HepG2 (cell line): Measurements from ENCODE around the gene EVA1C. TPM values are rescaled to one million over a fixed set of nuclear protein-coding genes. Genes with fewer than 3 reads are reported as not detected.

ENCODE experiments used
- AGO2 ChIP-seq: fragments of 200-400 bp; formaldehyde crosslinking; optimal IDR thresholded peaks from 2 replicates; pipeline ENCODE3; 2017; ENCODE audit warnings: mild to moderate bottlenecking, low read depth, low read length, moderate library complexity
- CBFB ChIP-seq: sonication (generic); formaldehyde crosslinking; IDR thresholded peaks from 2 replicates; pipeline ENCODE4 v1.4.0; 2020; ENCODE audit warnings: missing genetic modification reagents
- HDAC1 ChIP-seq: sonication (generic); formaldehyde crosslinking; IDR thresholded peaks from 2 replicates; pipeline ENCODE4 v1.5.1; 2020; ENCODE audit warnings: mild to moderate bottlenecking, missing genetic modification reagents
- HIVEP1 ChIP-seq: sonication (generic); formaldehyde crosslinking; IDR thresholded peaks from 2 replicates; pipeline ENCODE4 v1.4.0; 2020; ENCODE audit warnings: mild to moderate bottlenecking, missing genetic modification reagents
- MAFG ChIP-seq: sonication (generic); formaldehyde crosslinking; IDR thresholded peaks from 2 replicates; pipeline ENCODE4 v1.5.1; 2020; ENCODE audit warnings: mild to moderate bottlenecking, missing genetic modification reagents
- PAF1 ChIP-seq: IDR thresholded peaks from 2 replicates; pipeline ENCODE4 v1.6.1; 2016; ENCODE audit warnings: missing genetic modification reagents, missing compliant biosample characterization
- PHF21A ChIP-seq: sonication (generic); formaldehyde crosslinking; IDR thresholded peaks from 2 replicates; pipeline ENCODE4 v1.5.0; 2020; ENCODE audit warnings: mild to moderate bottlenecking, missing genetic modification reagents
- RXRB ChIP-seq: IDR thresholded peaks from 2 replicates; pipeline ENCODE4 v1.6.1; 2016; ENCODE audit warnings: borderline replicate concordance, missing genetic modification reagents, missing compliant biosample characterization
- SIN3A ChIP-seq: IDR thresholded peaks from 2 replicates; pipeline ENCODE4 v1.6.1; 2011; ENCODE audit warnings: low read depth, mild to moderate bottlenecking, control low read depth, low read length, borderline replicate concordance
- SMAD9 ChIP-seq: sonication (generic); formaldehyde crosslinking; IDR thresholded peaks from 2 replicates; pipeline ENCODE4 v1.5.1; 2020; ENCODE audit warnings: mild to moderate bottlenecking, missing genetic modification reagents
- ZBTB4 ChIP-seq: sonication (generic); formaldehyde crosslinking; IDR thresholded peaks from 2 replicates; pipeline ENCODE4 v1.4.0; 2020; ENCODE audit warnings: missing genetic modification reagents, mild to moderate bottlenecking, borderline replicate concordance
- ZBTB40 ChIP-seq, 2 experiments: fragments of 450-650 bp in 1 of 2; sonication (generic) in 1 of 2; formaldehyde crosslinking in 1 of 2; IDR thresholded peaks; 2 replicates each; pipeline versions ENCODE4 v1.6.1 to v1.8.0; 2016 to 2022; ENCODE audit warnings: antibody characterized with exemption in 1 of 2, mild to moderate bottlenecking in 1 of 2, missing genetic modification reagents in 1 of 2
- ZFX ChIP-seq: sonication (generic); formaldehyde crosslinking; IDR thresholded peaks from 2 replicates; pipeline ENCODE4 v1.4.0; 2020; ENCODE audit warnings: mild to moderate bottlenecking, low read depth, missing genetic modification reagents, moderate library complexity
- ZNF552 ChIP-seq: sonication (generic); formaldehyde crosslinking; IDR thresholded peaks from 2 replicates; pipeline ENCODE4 v1.9.0; 2022; ENCODE audit warnings: missing genetic modification reagents, mild to moderate bottlenecking, borderline replicate concordance
- polyA plus RNA-seq, 8 experiments: library from polyadenylated mRNA; depleted of rRNA in 3 of 8; stranded (reverse) in 7 of 8; unstranded in 1 of 8; fragments of >200 nt; fragmentation: Illumina TruSeq in 4 of 8; extraction: Trizol in 4 of 8; gene quantifications; 2 replicates each; pipeline versions ENCODE4 v1.2.1 to v1.2.3, GENCODE V29; 2011 to 2016; ENCODE audit warnings: low read depth in 4 of 8, missing spikeins in 1 of 8, mixed read lengths in 1 of 8; ENCODE audit not compliant: insufficient read depth in 1 of 8
- total RNA-seq, 5 experiments: library from RNA; depleted of rRNA; stranded (reverse); fragments of >200 nt; fragmentation: Illumina TruSeq; extraction: Trizol; gene quantifications; 2 replicates each; pipeline ENCODE4 v1.2.3, GENCODE V29; 2016; ENCODE audit warnings: low read depth in 1 of 5
- TF ChIP-seq, protein P1 (sequence below): IDR thresholded peaks from 2 replicates; pipeline ENCODE4 v1.6.1; 2016; ENCODE audit warnings: missing compliant biosample characterization, missing genetic modification reagents, borderline replicate concordance

EVA1C gene
- total and polyA plus RNA-seq, 2 of the 13 experiments (the other 11 are each of a cell fraction or from before 2014, with no cell fraction given) = 0.29 to 0.34 TPM

- TF ChIP-seq, protein P1, sequence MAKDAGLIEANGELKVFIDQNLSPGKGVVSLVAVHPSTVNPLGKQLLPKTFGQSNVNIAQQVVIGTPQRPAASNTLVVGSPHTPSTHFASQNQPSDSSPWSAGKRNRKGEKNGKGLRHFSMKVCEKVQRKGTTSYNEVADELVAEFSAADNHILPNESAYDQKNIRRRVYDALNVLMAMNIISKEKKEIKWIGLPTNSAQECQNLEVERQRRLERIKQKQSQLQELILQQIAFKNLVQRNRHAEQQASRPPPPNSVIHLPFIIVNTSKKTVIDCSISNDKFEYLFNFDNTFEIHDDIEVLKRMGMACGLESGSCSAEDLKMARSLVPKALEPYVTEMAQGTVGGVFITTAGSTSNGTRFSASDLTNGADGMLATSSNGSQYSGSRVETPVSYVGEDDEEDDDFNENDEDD = 0 out of 2 replicates have a peak, but pooled peaks have one; percentile 9
- TF ChIP-seq SMAD9 (CRISPR knock-in tag) (no peak), CBFB (CRISPR knock-in tag) (no peak), ZNF552 (CRISPR knock-in tag) (peak; percentile 68; the same call in 1 of the 2 replicates), HIVEP1 (CRISPR knock-in tag) (no peak), AGO2 (peak; percentile 18), ZBTB4 (CRISPR knock-in tag) (no peak), PHF21A (CRISPR knock-in tag) (0 out of 2 replicates have a peak, but pooled peaks have one; percentile 42), ZBTB40 (IDR thresholded peaks at IDR 0.05) (no peak), ZBTB40 (CRISPR knock-in tag; IDR thresholded peaks at IDR 0.05) (no peak), SIN3A (no peak), ZFX (peak; percentile 33; the same call in 1 of the 2 replicates), RXRB (CRISPR knock-in tag) (no peak), HDAC1 (CRISPR knock-in tag) (0 out of 2 replicates have a peak, but pooled peaks have one; percentile 6), PAF1 (CRISPR knock-in tag) (no peak), MAFG (CRISPR knock-in tag) (no peak)
Observed at GRCh38 chr21:32412162-32413014, at the start of gene EVA1C (continued).
